K562 (cell line): ENCODE data around the gene ERCC1. TPM values are rescaled to one million over a fixed set of nuclear protein-coding genes. Genes with fewer than 3 reads are reported as not detected.
A peak's percentile ranks its signal among the peaks of the same experiment; 100 is the strongest.

Experiments used
- ASH1L ChIP-seq: fragments of 450-650 bp; IDR thresholded peaks from 2 replicates; pipeline ENCODE4 v1.6.1; 2018; ENCODE audit warnings: borderline replicate concordance, mild to moderate bottlenecking, low read depth; ENCODE audit not compliant: partially characterized antibody
- CBFA2T3 ChIP-seq: fragments of 450-650 bp; IDR thresholded peaks from 2 replicates; pipeline ENCODE4 v1.6.1; 2017
- CHD2 ChIP-seq: IDR thresholded peaks from 2 replicates; pipeline ENCODE4 v1.6.1; 2011; ENCODE audit warnings: low read depth, low read length
- CREM ChIP-seq: IDR thresholded peaks from 2 replicates; pipeline ENCODE4 v1.6.1; 2014; ENCODE audit warnings: antibody characterized with exemption, low read depth
- CXXC5 ChIP-seq: fragments of 250-450 bp; sonication (Bioruptor Pico); IDR thresholded peaks from 2 replicates; pipeline ENCODE4 v1.8.0; 2022; ENCODE audit warnings: inconsistent platforms, mild to moderate bottlenecking, moderate library complexity
- FOS ChIP-seq: IDR thresholded peaks from 3 replicates; pipeline ENCODE4 v1.6.1; 2011; ENCODE audit not compliant: insufficient read length; ENCODE audit errors: extremely low read depth
- HLTF ChIP-seq: fragments of 450-650 bp; IDR thresholded peaks from 2 replicates; pipeline ENCODE4 v1.6.1; 2016
- HOXB6 ChIP-seq: fragments of 250-450 bp; sonication (Bioruptor Pico); IDR thresholded peaks from 2 replicates; pipeline ENCODE4 v1.5.1; 2022; ENCODE audit warnings: mild to moderate bottlenecking, borderline replicate concordance
- MAFF ChIP-seq: IDR thresholded peaks from 2 replicates; pipeline ENCODE4 v1.6.1; 2012; ENCODE audit warnings: low read length, improper control_type of control experiment
- NR2C2 ChIP-seq, 2 experiments: fragments of 200-800 bp in 1 of 2; sonication (Bioruptor generic) in 1 of 2; sonication (generic) in 1 of 2; formaldehyde crosslinking in 1 of 2; IDR thresholded peaks; 2 replicates each; pipeline versions ENCODE4 v1.6.1 to v1.8.0; 2016 to 2022; ENCODE audit warnings: mild to moderate bottlenecking in 1 of 2, missing compliant biosample characterization in 1 of 2, missing genetic modification characterization in 1 of 2, missing genetic modification reagents in 1 of 2
- PML ChIP-seq: IDR thresholded peaks from 2 replicates; pipeline ENCODE4 v1.6.1; 2012; ENCODE audit warnings: low read length, inconsistent platforms
- POLR2B ChIP-seq: fragments of 450-650 bp; IDR thresholded peaks from 2 replicates; pipeline ENCODE4 v1.6.1; 2018; ENCODE audit warnings: low read depth; ENCODE audit not compliant: partially characterized antibody
- SMARCA4 ChIP-seq: fragments of 450-650 bp; IDR thresholded peaks from 2 replicates; pipeline ENCODE4 v1.6.1; 2016
- TFAP4 ChIP-seq: sonication (generic); formaldehyde crosslinking; IDR thresholded peaks from 2 replicates; pipeline ENCODE4 v1.8.0; 2022; ENCODE audit warnings: missing genetic modification reagents, mild to moderate bottlenecking, moderate library complexity, borderline replicate concordance
- ZBTB2 ChIP-seq: fragments of 450-650 bp; IDR thresholded peaks from 2 replicates; pipeline ENCODE4 v1.6.1; 2016; ENCODE audit warnings: antibody characterized with exemption
- ZNF384 ChIP-seq: IDR thresholded peaks from 2 replicates; pipeline ENCODE4 v1.6.1; 2012; ENCODE audit warnings: low read depth, low read length, improper control_type of control experiment
- polyA plus RNA-seq, 8 experiments: library from polyadenylated mRNA; depleted of rRNA in 4 of 8; stranded (reverse) in 5 of 8; unstranded in 3 of 8; fragments of >200 nt; fragmentation: Nextera tagmentation in 2 of 8; fragmentation: Illumina TruSeq in 1 of 8; extraction: Ambion mirVana in 2 of 8; extraction: Trizol in 1 of 8; gene quantifications; 2 replicates each; pipeline versions ENCODE4 v1.2.1 to v1.2.3, GENCODE V29; 2011 to 2014; ENCODE audit warnings: inconsistent platforms in 1 of 8, missing spikeins in 1 of 8
- total RNA-seq, 7 experiments: library from RNA; depleted of rRNA in 6 of 7; stranded (reverse); fragments of >200 nt in 6 of 7; fragmentation: Illumina TruSeq in 2 of 7; extraction: Trizol in 2 of 7; gene quantifications; 2 replicates each; pipeline versions ENCODE4 v1.2.1 to v1.2.3, GENCODE V29; 2011 to 2021; ENCODE audit warnings: low replicate concordance in 1 of 7

ERCC1 gene
- total and polyA plus RNA-seq, 9 of the 15 experiments (the other 6 are each of a cell fraction or from before 2014, with no cell fraction given), result 9.3 to 92.6 (median 60.0) TPM

GRCh38 chr19:45370410-45371204, 53.1 kb downstream of the ERCC1 start, which contains the start of gene ERCC2 (continued):
- TF ChIP-seq POLR2B, result peak; percentile 80
- TF ChIP-seq ZNF384, result peak; percentile 60; the same call in 1 of the 2 replicates
- peak; percentile 96 for TF ChIP-seq ZBTB2
- TF ChIP-seq HLTF, result peak; percentile 75; the same call in 1 of the 2 replicates
- TF ChIP-seq SMARCA4, result peak; percentile 64
- TF ChIP-seq HOXB6 (CRISPR knock-in tag), result no peak
- TF ChIP-seq MAFF, result no peak
- peak; percentile 61 for TF ChIP-seq CXXC5 (CRISPR knock-in tag)
- TF ChIP-seq ASH1L, result peak; percentile 94
- TF ChIP-seq TFAP4 (CRISPR knock-in tag), result peak; percentile 8; the same call in 1 of the 2 replicates
- no peak for TF ChIP-seq NR2C2 (CRISPR knock-in tag; IDR thresholded peaks at IDR 0.05)
- peak; percentile 34; the same call in 1 of the 2 replicates for TF ChIP-seq NR2C2 (tag; IDR thresholded peaks at IDR 0.05)
- peak; percentile 85 for TF ChIP-seq CREM
- peak; percentile 88 for TF ChIP-seq CHD2
- 0 out of 2 replicates have a peak, but pooled peaks have one; percentile 18 for TF ChIP-seq CBFA2T3
- peak; percentile 97 for TF ChIP-seq FOS
- peak; percentile 64; the same call in 1 of the 2 replicates for TF ChIP-seq PML
